Stimulated activated CD4-positive, alpha-beta T cell treated with anti-CD3 and anti-CD28 coated beads, Interleukin-1b, Interleukin-23, amount 100 ng/mL, for 24 hours (primary cell): ENCODE data around the gene TMX4.
"Not testable (repeated sequence)": the region's sequence is repeated elsewhere in the genome, so short reads cannot be mapped to it uniquely, and the experiment has no call there.

Experiments
- DNase-seq, 4 experiments: peaks; one replicate each; pipeline ENCODE4 v3.0.0-alpha.2; 2020; ENCODE audit warnings: low read depth in 4 of 4, low spot score in 1 of 4

TMX4 gene, protein sequence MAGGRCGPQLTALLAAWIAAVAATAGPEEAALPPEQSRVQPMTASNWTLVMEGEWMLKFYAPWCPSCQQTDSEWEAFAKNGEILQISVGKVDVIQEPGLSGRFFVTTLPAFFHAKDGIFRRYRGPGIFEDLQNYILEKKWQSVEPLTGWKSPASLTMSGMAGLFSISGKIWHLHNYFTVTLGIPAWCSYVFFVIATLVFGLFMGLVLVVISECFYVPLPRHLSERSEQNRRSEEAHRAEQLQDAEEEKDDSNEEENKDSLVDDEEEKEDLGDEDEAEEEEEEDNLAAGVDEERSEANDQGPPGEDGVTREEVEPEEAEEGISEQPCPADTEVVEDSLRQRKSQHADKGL

GRCh38 chr20:8019246-8019997, at the start of gene TMX4:
TMX4 (minus strand) TSS chr20:8019761; CDS start chr20:8019613, 148 bp downstream.
- DNase-seq, result peak; percentile 73 to 91 (median 83)

DNA sequence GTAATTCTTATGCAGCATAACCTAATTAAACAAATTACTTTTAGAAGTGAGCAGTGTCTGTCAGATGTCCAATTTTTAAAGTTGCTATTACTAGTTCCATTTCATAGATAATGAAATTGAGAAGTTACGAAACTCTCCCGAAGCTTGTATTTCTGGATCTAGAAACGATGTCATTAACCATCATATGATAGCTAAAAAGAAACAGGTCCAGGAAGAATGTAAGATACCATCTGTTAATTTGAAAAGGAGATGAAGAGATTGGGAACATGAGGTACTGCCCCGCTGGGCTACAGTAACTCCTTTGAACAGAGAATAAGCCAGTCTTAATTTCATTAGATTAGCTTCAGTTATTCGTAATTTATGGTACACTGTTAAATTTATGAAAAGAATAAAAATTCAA, 47.5 kb upstream of the TMX4 start:
- no peak for DNase-seq

- DNase-seq, result no peak
Observed at GRCh38 chr20:8066662-8067061, 47.1 kb upstream of the TMX4 start.

DNA sequence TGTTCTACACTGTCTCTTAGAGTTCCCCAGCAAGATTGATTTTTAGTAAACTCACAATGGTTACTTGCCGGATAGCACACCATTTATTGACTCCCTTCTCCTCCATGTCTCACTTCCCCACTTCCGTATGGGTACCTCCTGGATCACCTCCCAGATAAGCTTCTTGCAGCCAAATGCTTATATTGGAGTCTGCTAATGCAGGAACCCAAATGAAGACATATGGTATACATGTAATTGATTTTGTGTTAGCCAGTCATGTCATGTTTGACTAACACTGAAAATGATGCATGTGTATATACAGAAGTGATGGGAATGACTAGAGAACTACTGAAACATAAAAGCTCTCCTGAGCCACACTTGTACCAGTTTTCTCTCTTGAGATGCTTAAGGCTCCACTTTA, 46.1 kb upstream of the TMX4 start:
- no peak for DNase-seq

- DNase-seq, result no peak
Observed at GRCh38 chr20:8062756-8063155, 43.2 kb upstream of the TMX4 start.

DNA sequence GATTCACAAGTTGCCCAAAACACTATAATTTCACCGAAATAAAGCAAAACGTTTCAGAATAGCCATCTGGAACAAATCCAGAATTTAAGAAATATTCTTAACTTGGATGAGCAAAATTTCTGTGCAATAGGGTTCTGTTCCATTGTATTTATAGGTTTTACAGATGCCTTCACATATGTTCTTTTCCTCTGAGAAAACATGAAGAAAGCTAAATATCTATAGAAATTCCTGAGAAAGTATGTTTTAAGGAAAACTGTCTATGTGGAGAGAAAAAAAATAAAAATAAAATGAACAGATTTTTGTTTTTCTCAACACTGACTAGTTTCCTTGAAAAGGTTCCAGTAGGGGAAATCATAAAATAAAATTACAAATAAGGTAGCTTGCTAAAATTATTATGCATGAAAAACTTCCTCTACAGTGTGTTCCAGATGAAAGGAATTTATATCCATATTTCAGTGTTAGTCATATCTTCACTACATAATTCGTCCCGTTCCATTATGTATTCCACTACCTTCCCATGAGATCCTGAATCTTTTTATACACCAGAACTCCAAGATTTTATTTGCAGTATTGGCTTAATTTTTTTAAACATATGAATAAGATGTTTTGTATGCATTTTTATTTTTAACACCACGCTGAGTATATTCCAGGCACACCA, 42.4 kb upstream of the TMX4 start:
- DNase-seq, result no peak

DNA sequence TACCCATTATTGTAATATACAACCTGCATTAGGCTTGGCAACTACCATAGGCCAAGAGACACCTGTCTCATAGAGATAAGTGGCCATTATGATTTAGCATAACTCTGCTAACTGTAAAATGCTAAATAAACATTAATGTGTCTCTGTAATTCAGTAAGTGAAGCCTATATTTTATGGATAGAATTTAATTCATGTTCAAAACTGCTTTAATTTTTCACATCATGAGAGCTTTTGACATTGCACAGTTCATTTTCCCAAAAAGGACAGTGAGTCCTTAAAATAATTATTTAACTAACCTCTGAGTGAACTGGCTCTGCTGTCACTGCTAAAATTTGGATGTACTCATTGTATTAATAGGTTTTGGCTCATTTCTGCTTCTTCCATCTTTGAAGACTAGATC, 41.4 kb upstream of the TMX4 start:
- no peak for DNase-seq

DNA sequence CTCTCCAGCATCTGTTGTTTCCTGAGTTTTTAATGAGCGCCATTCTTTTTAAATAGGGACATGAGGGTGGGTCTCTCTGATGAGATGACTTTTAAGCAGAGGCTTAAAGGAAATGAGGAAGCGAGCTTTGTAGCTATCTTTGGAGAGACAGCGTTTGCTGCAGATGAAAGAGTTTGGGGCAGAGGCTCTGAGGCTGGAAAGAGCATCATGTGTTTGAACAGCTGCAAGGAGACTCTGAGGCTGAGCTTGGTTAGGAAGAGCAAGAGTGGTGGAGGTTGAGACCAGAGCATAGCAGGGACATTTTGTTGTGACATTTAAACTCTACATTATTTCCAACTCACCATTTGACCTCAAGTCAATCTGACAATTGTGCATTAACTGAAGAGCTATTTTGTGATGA, 38.3 kb upstream of the TMX4 start:
- no peak for DNase-seq

GRCh38 chr20:8055096-8055495, 35.5 kb upstream of the TMX4 start:
- no peak for DNase-seq

GRCh38 chr20:8050157-8050837, 30.7 kb upstream of the TMX4 start:
- DNase-seq, result no peak

- DNase-seq, result no peak
Observed at GRCh38 chr20:8049310-8049709, 29.7 kb upstream of the TMX4 start.

- no peak for DNase-seq
Observed at GRCh38 chr20:8045946-8046345, 26.4 kb upstream of the TMX4 start.

- peak in 1 of 4 experiments; percentile 9 for DNase-seq
Observed at GRCh38 chr20:8043687-8044282, 24.2 kb upstream of the TMX4 start.

DNA sequence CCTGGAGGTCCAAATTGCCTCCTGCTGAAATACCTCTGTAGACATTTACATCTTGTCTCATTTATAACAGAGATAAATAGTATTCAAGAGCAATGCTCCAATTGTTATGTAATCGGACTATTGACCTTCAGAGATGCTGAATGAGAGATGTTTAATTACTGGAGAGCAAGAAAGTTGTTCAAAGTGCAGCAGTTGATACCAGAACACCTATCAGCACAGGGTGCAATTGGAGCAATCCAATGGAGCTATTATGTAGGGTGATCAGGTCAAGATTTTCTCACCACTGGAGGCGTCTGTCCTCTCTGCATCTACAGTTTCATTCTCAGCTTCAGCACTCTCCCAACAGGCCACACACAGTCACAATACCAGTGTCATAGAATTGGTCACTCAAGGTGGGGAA, 19.5 kb upstream of the TMX4 start:
- DNase-seq, result no peak

DNA sequence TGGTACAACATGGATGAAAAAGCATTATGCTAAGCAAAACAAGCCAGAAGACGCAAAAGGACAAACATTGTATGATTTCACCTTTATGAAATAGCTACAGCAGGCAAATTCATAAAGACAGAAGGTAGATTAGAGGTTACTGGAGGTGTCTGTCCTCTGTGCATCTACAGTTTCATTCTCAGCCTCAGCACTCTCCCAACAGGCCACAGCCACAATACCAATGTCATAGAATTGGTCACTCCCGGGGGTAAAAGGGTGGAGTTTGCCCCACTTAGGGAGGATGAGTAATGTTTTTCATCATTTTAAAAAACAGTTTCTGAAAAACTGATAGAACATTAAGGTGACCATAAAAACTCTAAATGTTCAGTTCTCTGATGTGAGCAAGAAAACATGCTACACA, 17.2 kb upstream of the TMX4 start:
- DNase-seq, result no peak

DNA sequence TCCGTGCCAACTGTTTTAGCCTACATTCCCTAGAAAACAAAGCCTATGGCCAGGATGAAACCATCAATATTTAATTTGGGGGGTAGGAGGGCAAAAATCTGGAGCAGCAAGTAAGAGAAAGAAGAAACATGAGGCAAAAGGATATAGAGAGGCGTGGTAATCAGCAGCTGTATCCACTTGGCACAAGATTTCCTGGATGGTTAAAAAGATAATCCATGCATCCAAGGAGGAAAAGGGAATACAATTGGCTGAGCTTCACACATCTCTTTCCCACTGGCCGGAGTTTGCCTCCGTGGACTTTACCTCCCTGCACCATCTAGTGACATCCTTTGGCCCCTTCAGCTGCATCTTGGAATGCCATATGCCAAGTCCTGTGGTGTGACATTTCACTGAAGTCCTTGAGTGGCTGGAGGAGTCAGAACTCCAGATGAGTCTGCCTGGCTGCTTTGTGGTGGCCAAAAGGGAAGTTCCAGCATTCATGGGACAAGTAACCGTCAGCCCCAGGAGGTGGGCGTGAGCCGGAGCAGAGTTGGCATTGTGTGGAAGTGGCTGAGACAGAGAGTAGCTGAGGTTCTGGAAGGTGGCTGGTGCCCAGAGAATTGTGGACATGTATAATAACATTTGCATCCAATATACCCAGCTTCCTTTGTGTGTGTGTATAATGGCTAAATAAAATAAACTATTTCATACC, 13.7 kb upstream of the TMX4 start:
- no peak for DNase-seq

DNA sequence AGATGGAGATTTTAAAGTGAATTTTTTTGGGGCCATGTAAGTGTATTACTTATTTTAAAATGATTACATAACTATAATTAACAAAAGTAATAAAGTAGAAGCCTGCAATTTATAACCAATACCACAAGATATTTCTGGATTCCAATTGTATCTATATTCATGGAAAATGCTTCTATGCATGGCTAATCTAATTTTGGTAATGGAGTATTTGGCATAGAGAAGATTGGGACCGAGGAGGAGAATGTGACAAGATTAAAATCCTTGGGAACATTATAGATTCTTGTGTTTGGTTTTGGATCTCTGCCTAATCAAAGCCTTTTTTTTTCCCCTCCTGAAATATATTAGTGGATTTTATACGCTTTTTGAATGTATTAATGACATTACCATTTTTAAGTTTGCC, 12.9 kb upstream of the TMX4 start:
- no peak for DNase-seq

DNA sequence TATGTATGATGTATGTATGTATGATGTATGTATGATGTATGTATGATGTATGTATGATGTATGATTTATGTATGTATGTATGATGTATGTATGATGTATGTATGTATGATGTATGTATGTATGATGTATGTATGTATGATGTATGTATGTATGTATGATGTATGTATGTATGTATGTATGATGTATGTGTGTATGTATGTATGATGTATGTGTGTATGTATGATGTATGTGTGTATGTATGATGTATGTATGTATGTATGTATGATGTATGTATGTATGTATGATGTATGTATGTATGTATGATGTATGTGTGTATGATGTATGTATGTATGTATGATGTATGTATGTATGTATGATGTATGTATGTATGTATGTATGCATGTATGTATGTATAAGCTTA, 12.0 kb upstream of the TMX4 start:
- DNase-seq, result not testable (repeated sequence)

- no peak for DNase-seq
Observed at GRCh38 chr20:8021541-8022269, 2.1 kb upstream of the TMX4 start.
